MM.1S (cell line): ENCODE data around the gene TCP11.

Experiments
- EZH2 ChIP-seq: fragments of 300-600 bp; sonication (generic); optimal IDR thresholded peaks from 2 replicates; pipeline ENCODE3; 2017; ENCODE audit warnings: low read depth, mild to moderate bottlenecking, antibody characterized with exemption, low read length, mixed read lengths
- EZH2phosphoT487 ChIP-seq: fragments of 300-600 bp; sonication (generic); IDR thresholded peaks from 2 replicates; pipeline ENCODE4 v1.6.1; 2018; ENCODE audit warnings: antibody characterized with exemption, low read length
- TF ChIP-seq, protein P1 (sequence below): fragments of 300-600 bp; sonication (generic); IDR thresholded peaks from 2 replicates; pipeline ENCODE4 v1.5.1; 2016; ENCODE audit warnings: antibody characterized with exemption, low read length, mixed read lengths

DNA sequence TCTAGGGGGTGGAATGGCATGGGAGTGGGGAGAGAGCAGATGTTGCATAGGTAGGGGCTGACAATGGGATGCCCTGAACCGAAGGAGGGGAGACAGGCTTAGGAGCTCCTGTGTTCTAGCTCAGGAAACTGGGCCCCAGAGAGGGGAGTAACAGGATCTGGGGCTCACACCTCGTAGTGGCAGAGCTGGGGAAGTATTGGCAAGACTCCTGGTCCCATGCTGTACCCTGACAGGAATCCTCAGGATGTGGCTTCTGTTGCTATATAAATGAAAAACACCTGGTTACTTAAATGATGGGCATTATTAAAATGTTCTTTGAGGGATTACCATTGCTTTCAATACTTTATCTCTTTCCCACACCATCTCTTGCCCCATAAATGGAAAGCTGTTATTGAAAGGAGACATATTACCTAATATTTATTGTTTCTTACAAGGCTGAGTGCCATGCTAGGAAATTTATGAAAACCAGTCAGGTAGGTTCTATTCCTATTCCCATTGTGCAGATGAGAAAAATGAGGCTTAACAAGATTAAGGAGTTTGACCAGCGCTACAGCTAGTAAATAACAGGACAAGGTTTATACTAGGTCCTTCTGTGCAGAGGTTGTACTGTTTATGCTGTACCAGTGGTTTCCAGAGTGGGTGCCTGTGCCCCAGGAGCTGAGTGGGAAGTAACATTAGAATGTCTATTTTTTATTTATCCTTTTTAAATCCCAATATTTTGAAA, 35.3 kb upstream of the TCP11 start:
- TF ChIP-seq, protein P1, sequence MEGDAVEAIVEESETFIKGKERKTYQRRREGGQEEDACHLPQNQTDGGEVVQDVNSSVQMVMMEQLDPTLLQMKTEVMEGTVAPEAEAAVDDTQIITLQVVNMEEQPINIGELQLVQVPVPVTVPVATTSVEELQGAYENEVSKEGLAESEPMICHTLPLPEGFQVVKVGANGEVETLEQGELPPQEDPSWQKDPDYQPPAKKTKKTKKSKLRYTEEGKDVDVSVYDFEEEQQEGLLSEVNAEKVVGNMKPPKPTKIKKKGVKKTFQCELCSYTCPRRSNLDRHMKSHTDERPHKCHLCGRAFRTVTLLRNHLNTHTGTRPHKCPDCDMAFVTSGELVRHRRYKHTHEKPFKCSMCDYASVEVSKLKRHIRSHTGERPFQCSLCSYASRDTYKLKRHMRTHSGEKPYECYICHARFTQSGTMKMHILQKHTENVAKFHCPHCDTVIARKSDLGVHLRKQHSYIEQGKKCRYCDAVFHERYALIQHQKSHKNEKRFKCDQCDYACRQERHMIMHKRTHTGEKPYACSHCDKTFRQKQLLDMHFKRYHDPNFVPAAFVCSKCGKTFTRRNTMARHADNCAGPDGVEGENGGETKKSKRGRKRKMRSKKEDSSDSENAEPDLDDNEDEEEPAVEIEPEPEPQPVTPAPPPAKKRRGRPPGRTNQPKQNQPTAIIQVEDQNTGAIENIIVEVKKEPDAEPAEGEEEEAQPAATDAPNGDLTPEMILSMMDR = no peak
- TF ChIP-seq EZH2 (no peak), EZH2phosphoT487 (no peak)
